ENCODE data around the gene EML6. TPM values are rescaled to one million over a fixed set of nuclear protein-coding genes. Genes with fewer than 3 reads are reported as not detected.
"Not testable (repeated sequence)": the region's sequence is repeated elsewhere in the genome, so short reads cannot be mapped to it uniquely, and the experiment has no call there.

Gene EML6
- total and polyA plus RNA-seq, 7 donors: 0.38 to 9.3 (median 2.5) TPM

- no peak overlapping the region for H3K4me3 ChIP-seq
- H3K27me3 ChIP-seq (ENCODE audit: insufficient read depth in 3 of 3, low read length in 2 of 3): no peaks in the 10 kb centered on the region
- intact Hi-C loops (cut with DNase I): loop anchor here (2.0 to 10.0 kb wide), 4 partner anchors 115 to 733 kb away; no protein-coding TSS in a partner anchor
- H3K27ac ChIP-seq: no peak overlapping the region
- TF ChIP-seq CTCF (IDR thresholded peaks at IDR 0.05): no peak
- WGBS, 3 donors: 56 to 70% (median 56%) methylated on average over 6 of the region's 6 CpGs
- no peaks in the 10 kb centered on the region for H3K4me1 ChIP-seq
- H3K36me3 ChIP-seq (ENCODE audit: insufficient read depth in 1 of 2, low read depth in 1 of 2): no peaks in the 10 kb centered on the region
- ATAC-seq: peak in 3 of 4 donors; percentile 39 to 56 (median 40)
- DNase-seq: no peak
- H3K9me3 ChIP-seq: no peaks in the 10 kb centered on the region
Observed at GRCh38 chr2:54839461-54840255, 116.2 kb downstream of the EML6 start.

- H3K4me3 ChIP-seq: no peak overlapping the region
- ATAC-seq (no peak), DNase-seq (no peak)
- TF ChIP-seq CTCF (IDR thresholded peaks at IDR 0.05): no peak
- WGBS, 3 donors: 81 to 87% (median 84%) methylated on average over 7 of the region's 7 CpGs
- H3K27ac ChIP-seq: no peak overlapping the region
- intact Hi-C loops (cut with DNase I): no loop called here
- no peaks in the 10 kb centered on the region for H3K9me3 ChIP-seq
- H3K36me3 ChIP-seq (ENCODE audit: insufficient read depth in 1 of 2, low read depth in 1 of 2): no peaks in the 10 kb centered on the region
- no peaks in the 10 kb centered on the region for H3K27me3 ChIP-seq (ENCODE audit: insufficient read depth in 3 of 3, low read length in 2 of 3)
- H3K4me1 ChIP-seq: no peaks in the 10 kb centered on the region
Observed at GRCh38 chr2:54840559-54841468, 117.4 kb downstream of the EML6 start.

GRCh38 chr2:54841500-54841899, 118.0 kb downstream of the EML6 start:
- H3K27me3 ChIP-seq (ENCODE audit: insufficient read depth in 3 of 3, low read length in 2 of 3); H3K27ac ChIP-seq; intact Hi-C loops (cut with DNase I); H3K4me1 ChIP-seq; H3K4me3 ChIP-seq; ATAC-seq; H3K9me3 ChIP-seq; H3K36me3 ChIP-seq (ENCODE audit: insufficient read depth in 1 of 2, low read depth in 1 of 2); DNase-seq: not testable (repeated sequence)
- 69 to 90% (median 82%) methylated on average over 10 of the region's 10 CpGs for WGBS, 3 donors

- TF ChIP-seq CTCF (IDR thresholded peaks at IDR 0.05): no peak
- Histone ChIP-seq H3K4me1 (no peaks in the 10 kb centered on the region), H3K36me3 (ENCODE audit: insufficient read depth in 1 of 2, low read depth in 1 of 2) (no peaks in the 10 kb centered on the region), H3K27ac (no peak overlapping the region), H3K9me3 (no peaks in the 10 kb centered on the region), H3K4me3 (no peak overlapping the region), H3K27me3 (ENCODE audit: insufficient read depth in 3 of 3, low read length in 2 of 3) (no peaks in the 10 kb centered on the region)
- DNase-seq (no peak), ATAC-seq (no peak)
- WGBS, 3 donors: 71 to 87% (median 79%) methylated on average over 5 of the region's 5 CpGs
- intact Hi-C loops (cut with DNase I): no loop called here
Observed at GRCh38 chr2:54845094-54845493, 121.6 kb downstream of the EML6 start.

GRCh38 chr2:54845514-54845913, 122.1 kb downstream of the EML6 start:
- Histone ChIP-seq H3K4me1 (no peaks in the 10 kb centered on the region), H3K9me3 (no peaks in the 10 kb centered on the region), H3K27ac (no peak overlapping the region), H3K36me3 (ENCODE audit: insufficient read depth in 1 of 2, low read depth in 1 of 2) (no peaks in the 10 kb centered on the region), H3K27me3 (ENCODE audit: insufficient read depth in 3 of 3, low read length in 2 of 3) (no peaks in the 10 kb centered on the region), H3K4me3 (no peak overlapping the region)
- TF ChIP-seq CTCF (IDR thresholded peaks at IDR 0.05): no peak
- no peak for DNase-seq
- intact Hi-C loops (cut with DNase I): no loop called here
- 43 to 58% (median 46%) methylated on average over 2 of the region's 2 CpGs for WGBS, 3 donors
- ATAC-seq: no peak

Measured in psoas muscle (tissue), 8 donors.